Ovary (tissue), 3 donors: ENCODE measurements around the gene PCDH8.

Experiments used
- CTCF ChIP-seq, 3 donors: fragments of 450-650 bp in 2 of 3; fragments of 200-600 bp in 1 of 3; IDR thresholded peaks; one replicate each; pipeline versions ENCODE4 v1.5.1 to v1.8.0; 2016 to 2022; ENCODE audit warnings: antibody characterized with exemption in 3 of 3, mild to moderate bottlenecking in 1 of 3
- EP300 ChIP-seq: sonication (generic); formaldehyde crosslinking; IDR thresholded peaks from one replicate; pipeline ENCODE4 v1.6.1; 2017; ENCODE audit warnings: antibody characterized with exemption
- POLR2A ChIP-seq: fragments of 450-650 bp; IDR thresholded peaks from one replicate; pipeline ENCODE4 v1.6.1; 2017; ENCODE audit warnings: antibody characterized with exemption, mild to moderate bottlenecking, moderate library complexity
- donor health status: DM: no; HTN: no; CAD: no.

- TF ChIP-seq CTCF (IDR thresholded peaks at IDR 0.05): no peak
- TF ChIP-seq EP300: no peak
- no peak for TF ChIP-seq POLR2A
Observed at GRCh38 chr13:52896827-52897659, 48.6 kb upstream of the PCDH8 start.
